HL-60 (cell line): ENCODE data around the gene DDI2.
"Not testable (repeated sequence)": the region's sequence is repeated elsewhere in the genome, so short reads cannot be mapped to it uniquely, and the experiment has no call there.

Experiments used
- DNase-seq, 2 experiments: peaks; one replicate each; pipeline ENCODE4 v3.0.0-alpha.2; 2010 to 2020; ENCODE audit warnings: low read depth in 1 of 2, low spot score in 1 of 2
- H3K27ac ChIP-seq: fragments of 250-450 bp; sonication (Bioruptor Pico); replicated peaks from 2 replicates; pipeline ENCODE4 v1.5.1; 2020; ENCODE audit warnings: mild to moderate bottlenecking, moderate library complexity
- H3K27me3 ChIP-seq: fragments of 250-450 bp; sonication (Bioruptor Pico); 2 replicates; pipeline ENCODE4 v1.5.1; 2021; ENCODE audit warnings: mild to moderate bottlenecking, moderate library complexity; ENCODE audit not compliant: insufficient read depth, poor library complexity, severe bottlenecking
- H3K4me3 ChIP-seq: replicated peaks from 2 replicates; pipeline ENCODE4 v1.5.1; 2011; ENCODE audit warnings: mild to moderate bottlenecking, control low read depth, low read length; ENCODE audit not compliant: insufficient read depth
- GABPA ChIP-seq: IDR thresholded peaks from 2 replicates; pipeline ENCODE4 v1.6.1; 2012; ENCODE audit warnings: low read depth
- POLR2AphosphoS5 ChIP-seq: IDR thresholded peaks from 2 replicates; pipeline ENCODE4 v1.6.1; 2012; ENCODE audit warnings: low read depth
- SPI1 ChIP-seq: IDR thresholded peaks from 2 replicates; pipeline ENCODE4 v1.6.1; 2012; ENCODE audit warnings: low read depth, mild to moderate bottlenecking, borderline replicate concordance
- TF ChIP-seq, protein P1 (sequence below): IDR thresholded peaks from 2 replicates; pipeline ENCODE4 v1.6.1; 2012; ENCODE audit warnings: low read depth; ENCODE audit not compliant: insufficient replicate concordance
- TF ChIP-seq, protein P2 (sequence below): IDR thresholded peaks from one replicate; pipeline ENCODE4 v1.5.1; 2011; ENCODE audit warnings: low read length, control low read depth, inconsistent platforms; ENCODE audit not compliant: insufficient read depth

Gene DDI2

DNA sequence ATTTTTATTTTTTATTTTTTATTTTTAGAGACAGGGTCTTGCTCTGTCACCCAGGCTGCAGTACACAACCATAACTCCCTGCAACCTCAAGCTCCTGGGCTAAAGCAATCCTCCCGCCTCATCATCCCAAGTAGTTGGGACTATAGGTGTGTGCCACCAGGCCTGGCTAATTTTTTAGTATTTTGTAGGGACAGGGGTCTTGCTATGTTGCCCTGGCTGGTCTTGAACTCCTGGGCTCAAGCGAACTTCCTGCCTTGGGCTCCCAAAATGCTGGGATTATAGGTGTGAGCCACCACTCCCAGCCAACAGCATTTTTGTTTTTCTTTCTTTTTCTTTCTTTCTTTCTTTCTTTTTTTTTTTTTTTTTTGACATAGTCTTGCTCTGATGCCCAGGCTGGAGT is 80.9 kb downstream of the DDI2 start:
- no peak overlapping the region for H3K27ac ChIP-seq
- no peaks in the 10 kb centered on the region for H3K27me3 ChIP-seq
- DNase-seq = no peak
- H3K4me3 ChIP-seq = no peak overlapping the region
- no peak for TF ChIP-seq SPI1
- TF ChIP-seq, protein P1, sequence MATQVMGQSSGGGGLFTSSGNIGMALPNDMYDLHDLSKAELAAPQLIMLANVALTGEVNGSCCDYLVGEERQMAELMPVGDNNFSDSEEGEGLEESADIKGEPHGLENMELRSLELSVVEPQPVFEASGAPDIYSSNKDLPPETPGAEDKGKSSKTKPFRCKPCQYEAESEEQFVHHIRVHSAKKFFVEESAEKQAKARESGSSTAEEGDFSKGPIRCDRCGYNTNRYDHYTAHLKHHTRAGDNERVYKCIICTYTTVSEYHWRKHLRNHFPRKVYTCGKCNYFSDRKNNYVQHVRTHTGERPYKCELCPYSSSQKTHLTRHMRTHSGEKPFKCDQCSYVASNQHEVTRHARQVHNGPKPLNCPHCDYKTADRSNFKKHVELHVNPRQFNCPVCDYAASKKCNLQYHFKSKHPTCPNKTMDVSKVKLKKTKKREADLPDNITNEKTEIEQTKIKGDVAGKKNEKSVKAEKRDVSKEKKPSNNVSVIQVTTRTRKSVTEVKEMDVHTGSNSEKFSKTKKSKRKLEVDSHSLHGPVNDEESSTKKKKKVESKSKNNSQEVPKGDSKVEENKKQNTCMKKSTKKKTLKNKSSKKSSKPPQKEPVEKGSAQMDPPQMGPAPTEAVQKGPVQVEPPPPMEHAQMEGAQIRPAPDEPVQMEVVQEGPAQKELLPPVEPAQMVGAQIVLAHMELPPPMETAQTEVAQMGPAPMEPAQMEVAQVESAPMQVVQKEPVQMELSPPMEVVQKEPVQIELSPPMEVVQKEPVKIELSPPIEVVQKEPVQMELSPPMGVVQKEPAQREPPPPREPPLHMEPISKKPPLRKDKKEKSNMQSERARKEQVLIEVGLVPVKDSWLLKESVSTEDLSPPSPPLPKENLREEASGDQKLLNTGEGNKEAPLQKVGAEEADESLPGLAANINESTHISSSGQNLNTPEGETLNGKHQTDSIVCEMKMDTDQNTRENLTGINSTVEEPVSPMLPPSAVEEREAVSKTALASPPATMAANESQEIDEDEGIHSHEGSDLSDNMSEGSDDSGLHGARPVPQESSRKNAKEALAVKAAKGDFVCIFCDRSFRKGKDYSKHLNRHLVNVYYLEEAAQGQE = no peak
- no peak for TF ChIP-seq POLR2AphosphoS5
- TF ChIP-seq GABPA = no peak
- TF ChIP-seq, protein P2, sequence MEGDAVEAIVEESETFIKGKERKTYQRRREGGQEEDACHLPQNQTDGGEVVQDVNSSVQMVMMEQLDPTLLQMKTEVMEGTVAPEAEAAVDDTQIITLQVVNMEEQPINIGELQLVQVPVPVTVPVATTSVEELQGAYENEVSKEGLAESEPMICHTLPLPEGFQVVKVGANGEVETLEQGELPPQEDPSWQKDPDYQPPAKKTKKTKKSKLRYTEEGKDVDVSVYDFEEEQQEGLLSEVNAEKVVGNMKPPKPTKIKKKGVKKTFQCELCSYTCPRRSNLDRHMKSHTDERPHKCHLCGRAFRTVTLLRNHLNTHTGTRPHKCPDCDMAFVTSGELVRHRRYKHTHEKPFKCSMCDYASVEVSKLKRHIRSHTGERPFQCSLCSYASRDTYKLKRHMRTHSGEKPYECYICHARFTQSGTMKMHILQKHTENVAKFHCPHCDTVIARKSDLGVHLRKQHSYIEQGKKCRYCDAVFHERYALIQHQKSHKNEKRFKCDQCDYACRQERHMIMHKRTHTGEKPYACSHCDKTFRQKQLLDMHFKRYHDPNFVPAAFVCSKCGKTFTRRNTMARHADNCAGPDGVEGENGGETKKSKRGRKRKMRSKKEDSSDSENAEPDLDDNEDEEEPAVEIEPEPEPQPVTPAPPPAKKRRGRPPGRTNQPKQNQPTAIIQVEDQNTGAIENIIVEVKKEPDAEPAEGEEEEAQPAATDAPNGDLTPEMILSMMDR = no peak

DNA sequence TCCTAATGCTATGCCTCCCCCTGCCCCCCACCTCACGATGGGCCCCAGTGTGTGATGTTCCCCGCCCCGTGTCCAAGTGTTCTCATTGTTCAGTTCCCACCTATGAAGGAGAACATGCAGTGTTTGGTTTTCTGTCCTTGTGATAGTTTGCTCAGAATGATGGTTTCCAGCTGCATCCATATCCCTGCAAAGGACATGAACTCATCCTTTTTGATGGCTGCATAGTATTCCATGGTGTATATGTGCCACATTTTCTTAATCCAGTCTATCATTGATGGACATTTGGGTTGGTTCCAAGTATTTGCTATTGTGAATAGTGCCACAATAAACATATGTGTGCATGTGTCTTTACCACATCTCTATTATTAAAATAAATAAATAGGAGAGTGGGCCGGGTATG is 82.1 kb downstream of the DDI2 start:
- not testable (repeated sequence) for DNase-seq, H3K27me3 ChIP-seq, H3K27ac ChIP-seq, H3K4me3 ChIP-seq

DNA sequence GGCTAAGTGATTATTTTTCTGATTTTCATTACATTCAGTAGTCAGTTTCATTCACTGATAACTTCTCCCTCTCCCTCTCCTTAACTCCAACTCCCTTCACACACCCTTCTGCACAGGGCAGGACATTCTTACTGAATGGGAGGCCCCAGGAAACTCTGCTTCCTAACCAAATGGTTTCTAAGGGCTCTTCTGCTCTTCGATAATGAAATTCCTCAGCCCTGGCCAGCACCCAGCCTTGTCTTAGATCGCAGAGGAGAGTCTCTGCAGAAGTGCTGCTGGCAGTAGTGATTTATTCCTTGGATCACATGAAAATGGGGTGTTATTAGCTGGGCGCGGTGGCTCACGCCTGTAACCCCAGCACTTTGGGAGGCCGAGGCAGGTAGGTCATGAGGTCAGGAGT is 83.2 kb downstream of the DDI2 start:
- Histone ChIP-seq H3K4me3 (no peak overlapping the region), H3K27me3 (no peaks in the 10 kb centered on the region), H3K27ac (no peak overlapping the region)
- TF ChIP-seq GABPA (no peak), POLR2AphosphoS5 (no peak), SPI1 (no peak)
- TF ChIP-seq, protein P1 = no peak
- TF ChIP-seq, protein P2 = no peak
- no peak for DNase-seq

DNA sequence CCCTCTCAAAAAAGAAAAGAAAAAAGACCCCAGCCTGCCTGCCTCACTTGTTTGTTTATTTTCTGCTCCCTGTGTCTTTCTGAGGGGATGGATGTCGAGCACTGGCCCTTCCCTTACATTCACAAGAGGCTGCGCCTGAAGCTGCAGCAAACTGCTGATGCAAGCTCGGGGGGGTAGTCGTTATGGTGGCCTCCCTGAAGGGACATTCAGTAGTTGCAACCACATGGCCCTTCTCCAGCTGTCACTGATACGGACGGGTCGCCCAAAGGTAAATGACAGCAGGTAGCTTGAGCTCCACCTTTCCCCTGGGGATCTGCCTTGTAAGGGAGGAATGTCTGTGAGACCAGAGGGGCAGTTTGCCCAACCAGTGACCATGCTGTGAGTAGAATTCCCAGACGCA is 84.5 kb downstream of the DDI2 start:
- no peaks in the 10 kb centered on the region for H3K27me3 ChIP-seq
- H3K27ac ChIP-seq = no peak overlapping the region
- H3K4me3 ChIP-seq = no peak overlapping the region
- TF ChIP-seq, protein P1 = no peak
- TF ChIP-seq SPI1 (no peak), GABPA (no peak), POLR2AphosphoS5 (no peak)
- TF ChIP-seq, protein P2 = no peak
- DNase-seq = no peak
